SU-DHL-6 (cell line): ENCODE measurements around the gene TCEAL9.

Source experiments
- H2AFZ ChIP-seq: fragments of 200-600 bp; sonication (generic); 2 replicates; pipeline ENCODE4 v1.6.1; 2014; ENCODE audit warnings: low read depth, mild to moderate bottlenecking, moderate library complexity, mixed read lengths, antibody characterized with exemption, low read length; ENCODE audit not compliant: severe bottlenecking
- H3F3A ChIP-seq: fragments of 200-600 bp; shearing (Covaris generic); 2 replicates; pipeline ENCODE4 v1.6.0; 2016; ENCODE audit warnings: antibody characterized with exemption, mild to moderate bottlenecking; ENCODE audit not compliant: insufficient read depth
- H3K27ac ChIP-seq: fragments of 200-600 bp; sonication (generic); 2 replicates; pipeline ENCODE4 v1.5.1; 2016; ENCODE audit warnings: low read depth, mild to moderate bottlenecking, low read length, moderate library complexity, mixed read lengths
- H3K27me3 ChIP-seq: fragments of 200-600 bp; sonication (generic), shearing (Covaris generic); 2 replicates; pipeline ENCODE4 v1.6.0; 2014; ENCODE audit warnings: mild to moderate bottlenecking, low read length
- H3K36me3 ChIP-seq: fragments of 200-600 bp; sonication (generic); 2 replicates; pipeline ENCODE4 v1.6.1; 2014; ENCODE audit warnings: mild to moderate bottlenecking, low read length, mixed read lengths
- H3K4me2 ChIP-seq: fragments of 300-600, 200-600 bp; shearing (Covaris generic), sonication (generic); 2 replicates; pipeline ENCODE4 v1.6.0; 2014; ENCODE audit warnings: low read length, low read depth, mild to moderate bottlenecking; ENCODE audit not compliant: poor library complexity, severe bottlenecking
- H3K4me3 ChIP-seq: fragments of 200-600 bp; sonication (generic); 2 replicates; pipeline ENCODE4 v1.5.1; 2014; ENCODE audit warnings: antibody characterized with exemption, low read length, mild to moderate bottlenecking, mixed read lengths; ENCODE audit not compliant: insufficient read depth, poor library complexity, severe bottlenecking
- H3K79me2 ChIP-seq: fragments of 200-600 bp; sonication (generic); 2 replicates; pipeline ENCODE4 v1.6.1; 2014; ENCODE audit warnings: mild to moderate bottlenecking, low read length, moderate library complexity; ENCODE audit not compliant: insufficient read depth
- H3K9ac ChIP-seq: fragments of 200-600 bp; sonication (generic); 2 replicates; pipeline ENCODE4 v1.7.0; 2014; ENCODE audit warnings: mild to moderate bottlenecking, low read length
- H3K9me2 ChIP-seq: fragments of 200-600 bp; sonication (generic); replicated peaks from 2 replicates; pipeline ENCODE4 v1.6.1; 2014; ENCODE audit warnings: low read length; ENCODE audit not compliant: insufficient read depth
- H3K9me3 ChIP-seq: fragments of 200-600 bp; sonication (generic); 2 replicates; pipeline ENCODE4 v1.6.1; 2014; ENCODE audit warnings: low read length, mixed read lengths; ENCODE audit not compliant: insufficient read depth
- H4K20me1 ChIP-seq: fragments of 200-600 bp; sonication (generic); 2 replicates; pipeline ENCODE4 v1.6.1; 2014; ENCODE audit warnings: low read depth, mild to moderate bottlenecking, antibody characterized with exemption, low read length, moderate library complexity, mixed read lengths
- CTCF ChIP-seq: fragments of 200-600 bp; sonication (generic); IDR thresholded peaks from one replicate; pipeline ENCODE4 v1.5.1; 2017; ENCODE audit warnings: antibody characterized with exemption, mild to moderate bottlenecking, low read length, moderate library complexity; ENCODE audit not compliant: insufficient read depth, poor library complexity, severe bottlenecking
- EZH2phosphoT487 ChIP-seq: fragments of 200-600 bp; sonication (generic), shearing (Covaris generic); conservative IDR thresholded peaks from 2 replicates; pipeline ENCODE4 v1.6.1; 2018; ENCODE audit warnings: mild to moderate bottlenecking, antibody characterized with exemption, low read length, moderate library complexity, mixed read lengths

TCEAL9 gene

GRCh38 chrX:103356130-103356798 lies at the start of gene TCEAL9:
TSS of gene TCEAL9 (plus strand) at chrX:103356506. CDS start at chrX:103357685, 1,179 bp downstream.
- no peak within 1 kb of the TSS for H3K27ac ChIP-seq
- no peaks in the 10 kb centered on the region for H3K36me3 ChIP-seq
- no peak within 1 kb of the TSS for H2AFZ ChIP-seq
- no peaks in the 10 kb centered on the region for H3K79me2 ChIP-seq
- H3K4me2 ChIP-seq: no peak within 1 kb of the TSS
- no peaks in the 10 kb centered on the region for H3K9me3 ChIP-seq
- no peaks in the 10 kb centered on the region for H3F3A ChIP-seq
- H3K4me3 ChIP-seq: no peak within 1 kb of the TSS
- no peak for TF ChIP-seq CTCF
- TF ChIP-seq EZH2phosphoT487: no peak
- H3K9me2 ChIP-seq: no peaks in the 10 kb centered on the region
- no peak within 1 kb of the TSS for H3K9ac ChIP-seq
- no peaks in the 10 kb centered on the region for H4K20me1 ChIP-seq
- H3K27me3 ChIP-seq: no peaks in the 10 kb centered on the region

- Histone ChIP-seq H3F3A (no peaks in the 10 kb centered on the region), H3K9ac (no peak overlapping the region), H2AFZ (no peak overlapping the region)
These were observed 46.3 kb upstream of the TCEAL9 start for GRCh38 chrX:103309860-103310554.

GRCh38 chrX:103310555-103311398 lies 45.5 kb upstream of the TCEAL9 start, which contains the start of gene BEX2:
TSS of gene BEX2 (minus strand) at chrX:103310990. CDS start at chrX:103309976, 1,014 bp downstream.
- no peaks in the 10 kb centered on the region for H3F3A ChIP-seq
- no peaks in the 10 kb centered on the region for H3K9me2 ChIP-seq
- no peaks in the 10 kb centered on the region for H3K36me3 ChIP-seq
- H3K4me2 ChIP-seq: no peak within 1 kb of the TSS
- H3K79me2 ChIP-seq: no peaks in the 10 kb centered on the region
- no peak within 1 kb of the TSS for H3K9ac ChIP-seq
- no peaks in the 10 kb centered on the region for H3K9me3 ChIP-seq
- H2AFZ ChIP-seq: no peak within 1 kb of the TSS
- no peaks in the 10 kb centered on the region for H3K27me3 ChIP-seq
- no peak for TF ChIP-seq CTCF
- no peak within 1 kb of the TSS for H3K4me3 ChIP-seq
- no peak within 1 kb of the TSS for H3K27ac ChIP-seq
- no peaks in the 10 kb centered on the region for H4K20me1 ChIP-seq

More at GRCh38 chrX:103309860-103310554, 46.3 kb upstream of the TCEAL9 start:
- no peak overlapping the region for H3K4me2 ChIP-seq
- no peaks in the 10 kb centered on the region for H3K9me3 ChIP-seq
- TF ChIP-seq CTCF: no peak
- TF ChIP-seq EZH2phosphoT487: no peak
- no peaks in the 10 kb centered on the region for H3K36me3 ChIP-seq
- no peak overlapping the region for H3K4me3 ChIP-seq
- H3K79me2 ChIP-seq: no peaks in the 10 kb centered on the region
- no peaks in the 10 kb centered on the region for H4K20me1 ChIP-seq
- H3K27ac ChIP-seq: no peak overlapping the region
- no peaks in the 10 kb centered on the region for H3K27me3 ChIP-seq
- no peaks in the 10 kb centered on the region for H3K9me2 ChIP-seq
